ENCODE results near the gene ACTG2.
"Not testable (repeated sequence)": the region's sequence is repeated elsewhere in the genome, so short reads cannot be mapped to it uniquely, and the experiment has no call there.

The ACTG2 gene

DNA sequence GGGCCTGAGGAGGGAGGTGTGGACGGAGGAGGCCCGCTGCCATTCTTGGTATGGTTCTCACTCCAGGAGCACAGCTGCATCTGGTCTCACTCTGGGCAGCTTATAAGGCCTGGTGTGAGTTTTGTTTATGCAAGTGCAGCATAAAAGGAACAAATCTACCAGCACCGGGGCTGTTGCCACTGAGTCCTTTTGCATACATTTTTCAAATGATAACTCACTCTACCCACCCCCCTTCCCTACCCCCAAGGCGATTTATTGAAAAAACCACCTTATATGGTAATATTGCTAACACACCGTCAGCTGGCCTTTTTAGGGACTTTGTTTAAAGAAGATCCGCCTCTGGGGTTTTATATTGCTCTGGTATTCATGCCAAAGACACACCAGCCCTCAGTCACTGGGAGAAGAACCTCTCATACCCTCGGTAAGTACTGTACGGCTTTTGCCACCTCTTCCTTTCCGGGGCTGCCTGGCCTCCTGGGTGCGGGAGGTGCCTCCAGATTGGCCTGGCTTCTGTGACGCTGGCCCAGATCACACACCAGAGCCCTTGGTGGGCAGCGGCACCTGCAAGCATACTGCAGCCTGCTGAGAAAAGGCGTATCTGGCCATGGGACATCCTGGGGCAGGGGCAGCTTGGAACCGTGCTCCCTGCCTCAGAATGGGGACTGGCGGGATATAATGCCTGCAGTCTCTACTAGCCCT is at the start of gene ACTG2:
Gene ACTG2 (plus strand): TSS at position 378 of the 699 bp plus-strand sequence. CDS start 8,304 bp downstream, outside the sequence.
- peaks cover 28% of the 10 kb centered on the region for H3K4me1 Mint-ChIP-seq (ENCODE audit: low read depth)

DNA sequence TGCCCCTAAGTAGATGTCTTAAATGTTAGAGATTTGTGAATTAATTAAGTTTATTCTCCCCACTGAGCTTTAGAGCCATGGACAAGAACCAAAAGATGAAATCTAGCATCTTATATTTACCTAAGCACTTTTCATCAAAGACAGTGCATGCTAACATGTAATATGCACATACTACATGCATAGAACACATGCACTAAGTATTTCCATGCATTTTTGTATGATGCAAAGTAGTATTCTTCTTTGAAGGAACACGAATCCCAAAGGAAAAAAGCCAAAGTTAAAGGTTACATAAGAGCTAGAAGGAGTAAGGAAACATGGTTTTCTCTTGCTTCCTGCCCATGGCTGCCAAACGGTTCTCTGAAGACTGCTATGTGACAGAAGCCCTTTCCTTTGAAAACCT is 48.7 kb upstream of the ACTG2 start:
- H3K4me3 Mint-ChIP-seq: no peak overlapping the region
- no peak overlapping the region for H3K27ac Mint-ChIP-seq
- H3K27me3 Mint-ChIP-seq: no peaks in the 10 kb centered on the region

More for the DNA sequence above, at the start of gene ACTG2:
- Mint-ChIP-seq H3K9me3 (ENCODE audit: low read depth) (no peaks in the 10 kb centered on the region), H3K27ac (no peak within 1 kb of the TSS), H3K27me3 (no peaks in the 10 kb centered on the region), H3K4me3 (no peak within 1 kb of the TSS), H3K36me3 (no peaks in the 10 kb centered on the region)

DNA sequence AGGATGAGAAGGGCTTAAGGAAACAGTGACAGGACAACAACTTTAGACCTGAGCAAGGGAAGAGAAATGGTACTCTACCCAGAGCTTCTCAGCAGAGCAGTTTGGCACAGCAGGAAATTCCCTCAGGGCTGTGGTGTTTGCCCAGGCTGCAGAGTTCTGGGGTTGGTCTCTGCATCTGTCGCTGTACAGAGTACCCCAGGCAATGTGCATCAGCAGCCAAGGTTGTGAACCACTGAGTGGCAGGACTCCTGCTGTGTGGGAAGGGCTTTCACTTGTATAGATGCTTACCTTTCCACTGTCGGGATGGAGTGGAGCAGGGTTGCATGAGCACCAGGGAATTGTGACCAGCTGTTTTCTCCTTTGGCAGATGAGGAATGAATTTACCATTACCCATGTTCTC is 42.8 kb upstream of the ACTG2 start:
- H3K4me3 Mint-ChIP-seq: no peak overlapping the region
- peaks cover 9% of the 10 kb centered on the region for H3K36me3 Mint-ChIP-seq
- peaks cover 4% of the 10 kb centered on the region for H3K4me1 Mint-ChIP-seq (ENCODE audit: low read depth)
- no peaks in the 10 kb centered on the region for H3K27me3 Mint-ChIP-seq
- no peak overlapping the region for H3K27ac Mint-ChIP-seq
- no peaks in the 10 kb centered on the region for H3K9me3 Mint-ChIP-seq (ENCODE audit: low read depth)

More for the DNA sequence above, 48.7 kb upstream of the ACTG2 start:
- peaks cover 4% of the 10 kb centered on the region for H3K36me3 Mint-ChIP-seq
- H3K4me1 Mint-ChIP-seq (ENCODE audit: low read depth): peaks cover 9% of the 10 kb centered on the region
- no peaks in the 10 kb centered on the region for H3K9me3 Mint-ChIP-seq (ENCODE audit: low read depth)

DNA sequence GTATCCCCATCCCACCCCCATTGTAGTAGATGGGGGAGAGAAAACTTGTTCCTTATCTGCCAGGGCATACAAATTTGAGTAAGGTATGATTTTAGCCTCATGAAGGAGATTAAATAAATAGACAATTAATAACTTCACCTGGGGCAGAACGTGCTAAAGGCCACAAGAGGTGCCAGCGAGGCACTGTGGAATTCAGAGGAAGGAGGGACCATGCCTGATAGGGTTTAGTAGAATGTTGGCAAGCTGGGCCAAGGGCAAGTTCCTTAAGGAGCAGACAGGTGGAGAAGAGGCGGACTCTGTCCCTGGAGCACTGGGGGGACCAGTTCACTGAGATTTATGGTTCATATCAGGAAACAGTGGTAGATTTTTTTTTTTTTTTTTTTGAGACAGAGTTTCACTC is 41.5 kb upstream of the ACTG2 start:
- peaks cover 16% of the 10 kb centered on the region for H3K36me3 Mint-ChIP-seq
- peaks cover 10% of the 10 kb centered on the region for H3K4me1 Mint-ChIP-seq (ENCODE audit: low read depth)
- no peaks in the 10 kb centered on the region for H3K9me3 Mint-ChIP-seq (ENCODE audit: low read depth)
- H3K4me3 Mint-ChIP-seq: no peak overlapping the region
- H3K27me3 Mint-ChIP-seq: no peaks in the 10 kb centered on the region
- peak overlapping the region; percentile 42 for H3K27ac Mint-ChIP-seq

DNA sequence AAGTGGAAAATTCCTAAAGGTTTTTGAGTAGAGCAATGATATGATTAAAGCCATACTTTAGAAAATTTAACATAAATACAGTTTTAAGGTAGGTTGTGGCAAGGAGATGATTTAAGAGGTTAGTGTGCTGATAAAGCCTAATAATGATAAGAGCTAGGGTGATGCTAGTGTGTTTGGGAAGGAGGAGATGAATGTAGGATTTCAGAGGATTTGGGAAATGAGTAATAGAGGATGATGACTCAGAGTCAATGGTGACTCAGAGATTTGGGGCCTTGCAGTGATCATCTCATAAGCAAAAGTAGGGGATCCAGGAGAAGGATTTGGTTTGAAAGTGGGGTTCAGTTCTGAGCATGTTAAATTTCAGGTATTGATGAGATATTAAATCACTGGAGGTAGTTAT is 40.8 kb upstream of the ACTG2 start:
- H3K4me3 Mint-ChIP-seq: no peak overlapping the region
- H3K27me3 Mint-ChIP-seq: no peaks in the 10 kb centered on the region
- H3K4me1 Mint-ChIP-seq (ENCODE audit: low read depth): peaks cover 15% of the 10 kb centered on the region
- H3K27ac Mint-ChIP-seq: no peak overlapping the region
- H3K9me3 Mint-ChIP-seq (ENCODE audit: low read depth): no peaks in the 10 kb centered on the region
- H3K36me3 Mint-ChIP-seq: peaks cover 19% of the 10 kb centered on the region

DNA sequence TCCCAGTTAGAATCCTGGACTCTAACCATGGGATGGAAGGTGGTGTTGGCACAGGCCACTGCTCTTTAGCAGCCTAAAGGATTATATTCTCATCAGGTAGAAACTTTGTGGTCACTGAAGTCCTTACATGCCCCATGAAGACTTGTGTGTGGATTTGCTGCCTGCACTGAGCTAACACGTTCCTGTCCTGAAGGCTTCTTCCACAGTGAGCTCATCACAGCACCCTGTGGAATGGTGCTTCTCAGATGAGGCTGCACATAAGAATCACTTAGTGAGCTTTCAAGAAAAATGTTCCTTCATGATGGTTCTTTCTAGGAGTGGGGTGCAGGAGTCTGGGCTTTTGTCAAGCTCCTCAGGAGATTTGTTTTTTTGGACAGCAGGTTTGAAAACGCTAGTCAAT is 37.3 kb upstream of the ACTG2 start:
- Mint-ChIP-seq H3K36me3 (peaks cover 30% of the 10 kb centered on the region), H3K27ac (peak overlapping the region; percentile 19), H3K4me1 (ENCODE audit: low read depth) (peaks cover 29% of the 10 kb centered on the region), H3K9me3 (ENCODE audit: low read depth) (no peaks in the 10 kb centered on the region), H3K27me3 (no peaks in the 10 kb centered on the region), H3K4me3 (no peak overlapping the region)

DNA sequence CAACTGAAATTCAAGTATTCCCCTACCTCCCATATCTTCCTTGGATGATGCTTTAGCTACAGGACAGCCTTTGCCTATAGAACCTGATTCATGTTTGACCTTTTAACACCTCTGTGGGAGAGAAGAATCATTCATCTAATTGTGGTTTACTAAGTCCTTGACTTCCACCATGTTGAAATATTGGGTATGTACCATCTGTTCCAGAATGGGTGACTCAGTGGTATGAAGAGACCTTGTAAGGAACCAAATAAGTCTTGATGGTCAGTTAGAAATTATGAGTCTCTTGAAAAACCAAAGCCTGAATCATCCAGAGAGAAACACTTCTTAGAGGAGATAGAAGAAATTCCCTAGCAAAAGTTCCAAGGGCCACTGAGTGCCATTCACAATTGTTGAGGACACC is 36.6 kb upstream of the ACTG2 start:
- peaks cover 27% of the 10 kb centered on the region for H3K36me3 Mint-ChIP-seq
- peaks cover 30% of the 10 kb centered on the region for H3K4me1 Mint-ChIP-seq (ENCODE audit: low read depth)
- no peak overlapping the region for H3K4me3 Mint-ChIP-seq
- H3K27ac Mint-ChIP-seq: no peak overlapping the region
- no peaks in the 10 kb centered on the region for H3K9me3 Mint-ChIP-seq (ENCODE audit: low read depth)
- no peaks in the 10 kb centered on the region for H3K27me3 Mint-ChIP-seq

DNA sequence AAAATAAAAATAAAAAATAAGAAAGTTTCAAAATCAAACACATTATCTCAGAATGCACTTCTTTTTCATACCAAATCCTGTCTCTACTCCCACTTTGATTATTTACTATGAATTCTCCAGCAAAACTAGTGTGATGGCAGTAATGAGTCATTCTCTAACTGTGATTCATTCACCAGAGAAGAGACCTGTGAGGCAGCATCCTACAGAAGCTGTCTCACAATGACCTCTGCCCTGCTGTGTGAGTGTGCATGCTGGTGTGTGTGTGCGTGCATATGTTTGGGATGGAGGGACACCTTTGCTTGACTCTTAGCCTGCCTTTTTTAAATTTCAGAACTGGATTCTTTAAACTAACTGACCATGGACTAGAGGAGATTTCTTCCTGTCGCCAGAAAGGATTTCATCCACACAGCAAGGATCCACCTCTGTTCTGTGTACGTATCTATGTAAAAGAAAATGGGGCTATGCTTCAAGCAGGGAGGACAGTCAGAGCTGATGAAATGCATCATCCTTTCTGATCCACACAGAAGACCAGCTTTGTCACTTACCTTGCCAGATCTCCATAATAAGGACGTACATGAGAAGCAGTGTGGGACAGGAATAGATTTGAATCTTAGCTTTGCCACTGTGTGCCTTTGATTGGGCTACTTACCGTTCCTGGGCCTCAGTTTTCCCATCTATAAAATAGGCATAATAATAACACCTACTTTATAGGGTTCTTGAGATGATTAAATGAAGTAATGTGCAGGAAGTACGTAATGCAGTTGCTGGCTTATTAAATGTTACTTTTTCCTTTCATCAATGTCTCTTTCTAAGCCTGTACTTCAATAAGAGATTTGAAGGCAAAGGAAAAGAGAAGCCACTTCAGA is 32.9 kb upstream of the ACTG2 start:
- H3K27ac Mint-ChIP-seq: peak overlapping the region; percentile 35
- peaks cover 28% of the 10 kb centered on the region for H3K4me1 Mint-ChIP-seq (ENCODE audit: low read depth)

DNA sequence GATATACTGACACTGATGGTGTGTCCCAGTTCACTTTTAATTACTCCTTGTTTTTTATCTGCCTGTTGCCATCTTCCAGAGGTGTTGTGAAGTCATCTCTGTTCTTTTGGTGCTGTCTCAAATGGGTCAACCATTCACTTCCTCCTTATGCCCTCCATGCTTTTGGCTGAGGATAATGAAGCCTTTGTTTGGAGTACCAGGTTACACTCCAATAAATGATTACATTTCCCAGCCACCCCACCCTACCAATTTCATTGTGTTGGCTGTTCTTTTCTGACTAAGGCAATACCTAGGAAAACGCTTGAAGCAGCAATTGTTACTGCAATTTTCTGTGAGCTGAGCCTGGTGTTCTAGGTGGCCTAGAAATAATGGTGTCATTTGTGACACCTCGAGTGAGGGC is 29.8 kb upstream of the ACTG2 start:
- no peak overlapping the region for H3K4me3 Mint-ChIP-seq
- H3K4me1 Mint-ChIP-seq (ENCODE audit: low read depth): peaks cover 17% of the 10 kb centered on the region
- H3K27ac Mint-ChIP-seq: no peak overlapping the region
- H3K9me3 Mint-ChIP-seq (ENCODE audit: low read depth): no peaks in the 10 kb centered on the region
- H3K36me3 Mint-ChIP-seq: peaks cover 27% of the 10 kb centered on the region
- H3K27me3 Mint-ChIP-seq: no peaks in the 10 kb centered on the region

More for the DNA sequence above, 32.9 kb upstream of the ACTG2 start:
- H3K27me3 Mint-ChIP-seq: no peaks in the 10 kb centered on the region
- peak overlapping the region; percentile 33 for H3K4me3 Mint-ChIP-seq
- peaks cover 36% of the 10 kb centered on the region for H3K36me3 Mint-ChIP-seq
- H3K9me3 Mint-ChIP-seq (ENCODE audit: low read depth): no peaks in the 10 kb centered on the region

DNA sequence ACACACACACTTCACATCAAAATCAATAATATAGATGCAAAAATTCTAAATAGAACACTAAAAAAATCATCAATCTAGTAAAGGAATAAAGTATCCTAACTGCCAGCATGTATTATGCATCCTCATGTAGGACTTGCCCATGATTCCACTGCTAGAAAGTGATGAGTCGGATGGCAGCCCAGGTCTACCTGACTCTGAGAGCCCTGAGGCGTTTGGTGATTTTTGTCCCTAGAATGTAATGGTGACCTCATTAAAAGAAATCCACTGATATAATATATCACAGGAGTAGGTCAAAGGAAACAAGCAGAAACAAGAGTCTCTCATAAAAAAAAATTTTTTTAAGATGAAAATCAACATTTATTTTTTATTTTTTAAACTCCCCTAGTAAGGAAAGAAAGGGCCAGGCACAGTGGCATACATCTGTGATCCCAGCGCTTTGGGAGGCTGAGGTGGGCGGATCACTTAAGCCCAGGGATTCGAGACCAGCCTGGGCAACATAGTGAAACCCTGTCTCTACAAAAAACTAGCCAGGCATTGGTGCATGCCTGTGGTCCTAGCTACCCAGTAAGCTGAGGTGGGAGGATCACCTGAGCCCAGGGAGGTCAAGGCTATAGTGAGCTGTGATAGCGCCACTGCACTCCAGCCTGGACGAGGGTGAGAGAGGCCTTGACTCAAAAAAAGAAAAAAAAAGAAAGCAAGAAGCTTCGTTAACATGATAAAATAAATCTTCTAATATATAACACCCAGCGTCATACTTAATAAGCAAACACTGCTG is 24.4 kb upstream of the ACTG2 start:
- Mint-ChIP-seq H3K27me3 (no peaks in the 10 kb centered on the region), H3K36me3 (peaks cover 21% of the 10 kb centered on the region), H3K27ac (no peak overlapping the region), H3K9me3 (ENCODE audit: low read depth) (no peaks in the 10 kb centered on the region), H3K4me1 (ENCODE audit: low read depth) (no peaks in the 10 kb centered on the region), H3K4me3 (no peak overlapping the region)

DNA sequence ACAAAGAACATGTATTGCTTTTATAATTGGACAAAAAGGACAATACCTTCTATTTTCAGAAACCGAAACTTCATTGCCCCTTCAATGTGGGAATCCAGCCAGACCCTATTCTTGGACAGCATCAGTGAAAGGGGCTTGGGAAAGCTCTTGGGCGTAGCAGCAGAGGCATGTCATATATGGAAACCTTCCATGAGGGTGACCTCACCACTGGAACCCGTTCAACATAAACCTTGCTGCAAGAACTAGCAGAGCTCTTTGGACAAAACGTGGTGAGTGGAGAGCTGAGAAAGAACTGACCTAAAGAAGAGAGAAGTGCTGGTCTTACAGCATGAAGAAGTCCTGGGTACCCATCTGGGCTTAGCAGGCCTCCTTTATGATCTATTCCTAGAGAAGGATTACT is 22.7 kb upstream of the ACTG2 start:
- Mint-ChIP-seq H3K27ac (no peak overlapping the region), H3K4me1 (ENCODE audit: low read depth) (no peaks in the 10 kb centered on the region), H3K9me3 (ENCODE audit: low read depth) (no peaks in the 10 kb centered on the region), H3K4me3 (no peak overlapping the region), H3K36me3 (peaks cover 10% of the 10 kb centered on the region), H3K27me3 (no peaks in the 10 kb centered on the region)

DNA sequence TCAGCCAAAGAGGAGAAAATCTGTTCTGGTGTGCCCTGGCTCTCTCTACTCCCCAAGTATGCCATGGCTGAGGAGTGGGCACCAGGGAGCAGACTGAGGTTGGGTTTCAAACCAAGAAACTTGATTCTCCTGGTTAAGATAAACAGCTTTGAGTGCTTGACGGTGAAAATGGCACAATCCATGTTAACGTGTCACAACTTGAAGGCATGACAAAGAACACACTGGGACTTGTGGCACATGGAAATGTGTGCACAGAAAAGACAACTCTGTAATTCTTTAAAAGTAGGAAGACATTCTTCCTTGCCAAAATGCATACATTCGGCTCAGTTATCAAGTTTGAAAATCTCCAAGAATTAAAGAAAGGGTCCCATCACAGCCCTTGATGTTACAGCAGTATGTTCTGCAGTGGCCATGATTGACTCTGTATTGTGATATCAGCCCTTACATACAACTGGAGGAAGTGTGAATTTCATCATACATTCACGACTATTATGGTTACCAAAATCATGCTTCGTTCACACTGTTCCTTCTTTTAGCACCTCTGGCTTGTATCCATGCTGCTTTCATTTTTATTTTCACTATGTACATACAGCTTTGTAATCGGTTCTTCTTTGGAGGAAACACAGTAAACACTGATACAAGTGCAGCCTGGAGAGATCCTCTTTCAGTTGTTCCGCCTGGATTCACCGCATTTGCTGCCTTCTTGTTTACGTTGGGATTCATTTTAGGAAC is 15.6 kb upstream of the ACTG2 start:
- H3K4me3 Mint-ChIP-seq: no peak overlapping the region
- H3K27ac Mint-ChIP-seq: no peak overlapping the region
- no peaks in the 10 kb centered on the region for H3K27me3 Mint-ChIP-seq
- H3K36me3 Mint-ChIP-seq: no peaks in the 10 kb centered on the region
- no peaks in the 10 kb centered on the region for H3K4me1 Mint-ChIP-seq (ENCODE audit: low read depth)
- H3K9me3 Mint-ChIP-seq (ENCODE audit: low read depth): no peaks in the 10 kb centered on the region

DNA sequence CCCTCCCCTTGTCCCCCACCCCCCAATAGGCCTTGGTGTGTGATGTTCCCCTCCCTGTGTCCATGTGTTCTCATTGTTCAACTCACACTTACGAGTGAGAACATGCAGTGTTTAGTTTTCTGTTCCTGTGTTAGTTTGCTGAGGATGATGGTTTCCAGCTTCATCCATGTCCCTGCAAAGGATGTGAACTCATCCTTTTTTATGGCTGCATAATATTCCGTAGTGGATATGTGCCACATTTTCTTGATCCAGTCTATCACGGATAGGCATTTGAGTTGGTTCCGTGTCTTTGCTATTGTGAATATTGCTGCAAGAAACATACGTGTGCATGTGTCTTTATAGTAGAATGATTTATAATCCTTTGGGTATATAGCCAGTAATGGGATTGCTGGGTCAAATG is 14.8 kb upstream of the ACTG2 start:
- not testable (repeated sequence) for H3K36me3 Mint-ChIP-seq; H3K4me3 Mint-ChIP-seq; H3K4me1 Mint-ChIP-seq (ENCODE audit: low read depth); H3K27ac Mint-ChIP-seq; H3K9me3 Mint-ChIP-seq (ENCODE audit: low read depth); H3K27me3 Mint-ChIP-seq

DNA sequence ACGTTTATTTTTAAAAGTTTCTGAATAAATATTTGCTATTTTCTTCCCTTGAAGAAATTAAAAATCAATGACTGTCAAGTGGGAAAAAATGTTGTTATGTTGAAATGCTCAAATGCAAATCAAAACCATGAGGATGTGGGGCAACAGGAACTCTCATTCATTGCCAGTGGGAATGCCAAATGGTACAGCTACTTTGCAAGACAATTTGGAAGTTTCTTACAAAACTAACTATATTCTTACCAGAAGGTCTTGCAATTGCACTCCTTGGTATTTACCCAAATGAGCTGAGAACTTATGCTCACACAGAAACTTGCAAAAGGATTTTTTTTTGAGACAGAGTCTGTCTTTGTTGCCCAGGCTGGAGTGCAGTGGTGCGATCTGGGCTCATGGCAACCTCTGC is 7.4 kb upstream of the ACTG2 start:
- Mint-ChIP-seq H3K36me3 (no peaks in the 10 kb centered on the region), H3K9me3 (ENCODE audit: low read depth) (no peaks in the 10 kb centered on the region), H3K27ac (no peak overlapping the region), H3K4me3 (no peak overlapping the region), H3K27me3 (no peaks in the 10 kb centered on the region), H3K4me1 (ENCODE audit: low read depth) (peaks cover 23% of the 10 kb centered on the region)

Measured in activated naive CD8-positive, alpha-beta T cell (primary cell).